NCI-H1930 (cell line): Measurements from ENCODE around the gene ABHD8.

Source experiments
- DNase-seq, 2 experiments: peaks; one replicate each; lab custom pipeline; 2025; lab: John Stamatoyannopoulos, UW

The ABHD8 gene

GRCh38 chr19:17321655-17322489 is 18.6 kb upstream of the ABHD8 start:
- no peak for DNase-seq

- DNase-seq, result no peak
Measured at GRCh38 chr19:17320435-17320834, 17.2 kb upstream of the ABHD8 start.

GRCh38 chr19:17319473-17320238 is 16.4 kb upstream of the ABHD8 start:
- no peak for DNase-seq

GRCh38 chr19:17318966-17319365 is 15.7 kb upstream of the ABHD8 start:
- DNase-seq, result no peak

- no peak for DNase-seq
Measured at GRCh38 chr19:17314007-17314593, 10.9 kb upstream of the ABHD8 start.

- DNase-seq, result no peak
Measured at GRCh38 chr19:17312189-17313113, 9.2 kb upstream of the ABHD8 start.

GRCh38 chr19:17311455-17312188 is 8.4 kb upstream of the ABHD8 start:
- no peak for DNase-seq

- DNase-seq, result no peak
Measured at GRCh38 chr19:17309965-17310461, 6.8 kb upstream of the ABHD8 start.

GRCh38 chr19:17309198-17309964 is 6.2 kb upstream of the ABHD8 start, which contains the start of gene DDA1:
TSS of gene DDA1 (plus strand) at chr19:17309563. CDS start at chr19:17309655, 92 bp downstream.
- DNase-seq, result peak; percentile 96 to 97

GRCh38 chr19:17307876-17308377 is 4.7 kb upstream of the ABHD8 start:
- DNase-seq, result no peak

- no peak for DNase-seq
Measured at GRCh38 chr19:17306285-17306714, 3.1 kb upstream of the ABHD8 start.

- DNase-seq, result peak; percentile 95 to 96
Measured at GRCh38 chr19:17305517-17306284, 2.5 kb upstream of the ABHD8 start, which contains the start of gene MRPL34. TSS of gene MRPL34 (plus strand) at chr19:17305872. CDS start at chr19:17305893, 21 bp downstream.

- DNase-seq, result no peak
Measured at GRCh38 chr19:17305216-17305516, 1.9 kb upstream of the ABHD8 start.

- no peak for DNase-seq
Measured at GRCh38 chr19:17304386-17305215, 1.4 kb upstream of the ABHD8 start.

- no peak for DNase-seq
Measured at GRCh38 chr19:17303940-17304267, 679 bp upstream of the ABHD8 start.

- no peak for DNase-seq
Measured at GRCh38 chr19:17302391-17303166, 646 bp downstream of the ABHD8 start.

- no peak for DNase-seq
Measured at GRCh38 chr19:17300992-17301619, 2.1 kb downstream of the ABHD8 start.
